Measurements from ENCODE around the gene ARIH1. TPM values are rescaled to one million over a fixed set of nuclear protein-coding genes. Genes with fewer than 3 reads are reported as not detected.

The ARIH1 gene
- total and polyA plus RNA-seq, 2 of the 8 experiments (the other 6 are each of a cell fraction or from before 2014, with no cell fraction given), result 32.7 to 179 TPM

- TF ChIP-seq POLR2AphosphoS5 (IDR thresholded peaks at IDR 0.05; ENCODE audit: low read depth, low read length) (no peak), NRF1 (IDR thresholded peaks at IDR 0.05; ENCODE audit: low read depth, low read length) (no peak), FOSL1 (IDR thresholded peaks at IDR 0.05; ENCODE audit: insufficient read depth, low read depth, low read length) (no peak)
Observed at GRCh38 chr15:72532991-72533601, 59.0 kb downstream of the ARIH1 start (continued).
